Measurements from ENCODE around the gene PEAK1.

The PEAK1 gene

GRCh38 chr15:77144492-77145070 is 275.3 kb downstream of the PEAK1 start:
- Histone ChIP-seq H3K9me2 (replicated peaks; ENCODE audit: insufficient read depth, low read length) (no peaks in the 10 kb centered on the region), H3K4me2 (ENCODE audit: low read depth, low read length, poor library complexity, severe bottlenecking) (no peak overlapping the region), H3K79me2 (ENCODE audit: insufficient read depth, low read length) (no peaks in the 10 kb centered on the region), H3K27me3 (ENCODE audit: low read length) (no peaks in the 10 kb centered on the region), H3K27ac (ENCODE audit: low read depth, low read length) (no peak overlapping the region), H2AFZ (ENCODE audit: low read depth, low read length, severe bottlenecking) (no peak overlapping the region), H3K9me3 (ENCODE audit: insufficient read depth, low read length) (no peaks in the 10 kb centered on the region; the same call in 1 of the 2 replicates), H3F3A (ENCODE audit: insufficient read depth) (no peaks in the 10 kb centered on the region), H3K36me3 (ENCODE audit: low read length) (peaks cover 9% of the 10 kb centered on the region; the same call in 1 of the 2 replicates), H3K9ac (ENCODE audit: low read length) (no peak overlapping the region), H4K20me1 (ENCODE audit: low read depth, low read length) (no peaks in the 10 kb centered on the region), H3K4me3 (ENCODE audit: insufficient read depth, low read length, poor library complexity, severe bottlenecking) (no peak overlapping the region)
- TF ChIP-seq EZH2phosphoT487 (conservative IDR thresholded peaks at IDR 0.05; ENCODE audit: low read length) (no peak), CTCF (IDR thresholded peaks at IDR 0.05; ENCODE audit: insufficient read depth, low read length, poor library complexity, severe bottlenecking) (no peak)

GRCh38 chr15:77144026-77144425 is 275.9 kb downstream of the PEAK1 start:
- Histone ChIP-seq H3K4me3 (ENCODE audit: insufficient read depth, low read length, poor library complexity, severe bottlenecking) (no peak overlapping the region), H3K27ac (ENCODE audit: low read depth, low read length) (no peak overlapping the region), H3K9me2 (replicated peaks; ENCODE audit: insufficient read depth, low read length) (no peaks in the 10 kb centered on the region), H2AFZ (ENCODE audit: low read depth, low read length, severe bottlenecking) (no peak overlapping the region), H3K79me2 (ENCODE audit: insufficient read depth, low read length) (no peaks in the 10 kb centered on the region), H3K9ac (ENCODE audit: low read length) (no peak overlapping the region), H3K36me3 (ENCODE audit: low read length) (peaks cover 9% of the 10 kb centered on the region; the same call in 1 of the 2 replicates), H3F3A (ENCODE audit: insufficient read depth) (no peaks in the 10 kb centered on the region), H3K9me3 (ENCODE audit: insufficient read depth, low read length) (no peaks in the 10 kb centered on the region; the same call in 1 of the 2 replicates), H4K20me1 (ENCODE audit: low read depth, low read length) (no peaks in the 10 kb centered on the region), H3K27me3 (ENCODE audit: low read length) (no peaks in the 10 kb centered on the region), H3K4me2 (ENCODE audit: low read depth, low read length, poor library complexity, severe bottlenecking) (no peak overlapping the region)
- TF ChIP-seq CTCF (IDR thresholded peaks at IDR 0.05; ENCODE audit: insufficient read depth, low read length, poor library complexity, severe bottlenecking): no peak
- TF ChIP-seq EZH2phosphoT487 (conservative IDR thresholded peaks at IDR 0.05; ENCODE audit: low read length): no peak

- Histone ChIP-seq H2AFZ (ENCODE audit: low read depth, low read length, severe bottlenecking) (no peak overlapping the region), H3K9me2 (replicated peaks; ENCODE audit: insufficient read depth, low read length) (no peaks in the 10 kb centered on the region), H4K20me1 (ENCODE audit: low read depth, low read length) (no peaks in the 10 kb centered on the region), H3K9ac (ENCODE audit: low read length) (no peak overlapping the region), H3K27me3 (ENCODE audit: low read length) (no peaks in the 10 kb centered on the region), H3K79me2 (ENCODE audit: insufficient read depth, low read length) (no peaks in the 10 kb centered on the region), H3K9me3 (ENCODE audit: insufficient read depth, low read length) (no peaks in the 10 kb centered on the region; the same call in 1 of the 2 replicates), H3F3A (ENCODE audit: insufficient read depth) (no peaks in the 10 kb centered on the region), H3K27ac (ENCODE audit: low read depth, low read length) (no peak overlapping the region), H3K4me3 (ENCODE audit: insufficient read depth, low read length, poor library complexity, severe bottlenecking) (no peak overlapping the region), H3K36me3 (ENCODE audit: low read length) (peaks cover 9% of the 10 kb centered on the region; the same call in 1 of the 2 replicates), H3K4me2 (ENCODE audit: low read depth, low read length, poor library complexity, severe bottlenecking) (no peak overlapping the region)
- TF ChIP-seq CTCF (IDR thresholded peaks at IDR 0.05; ENCODE audit: insufficient read depth, low read length, poor library complexity, severe bottlenecking) (no peak), EZH2phosphoT487 (conservative IDR thresholded peaks at IDR 0.05; ENCODE audit: low read length) (no peak)
Measured at GRCh38 chr15:77143616-77144015, 276.3 kb downstream of the PEAK1 start.

Measured in SU-DHL-6 (cell line).